Fibroblast of skin of back (primary cell): ENCODE data around the gene PDGFRB.

Experiments used
- DNase-seq: peaks from one replicate; pipeline ENCODE4 v3.0.0-alpha.2; 2013

Gene PDGFRB

DNA sequence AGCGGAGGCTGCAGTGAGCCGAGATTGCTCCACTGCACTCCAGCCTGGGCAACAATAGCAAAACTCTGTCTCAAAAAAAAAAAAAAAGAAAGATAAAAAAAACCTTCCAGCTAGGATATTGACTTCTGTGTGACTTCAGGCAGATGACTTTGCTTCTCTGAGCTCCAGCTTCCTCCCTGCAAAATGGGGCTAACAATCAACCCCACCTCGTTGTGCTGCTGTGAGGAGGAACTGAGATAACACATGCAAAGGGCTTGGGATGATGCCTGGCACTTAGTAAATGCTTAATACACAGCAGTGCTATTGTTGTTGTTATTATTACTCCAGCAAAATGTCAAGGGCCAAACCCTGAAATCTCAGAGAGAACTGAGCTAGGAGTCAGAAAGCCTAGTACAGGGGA, 7.4 kb upstream of the PDGFRB start:
- DNase-seq: no peak

DNA sequence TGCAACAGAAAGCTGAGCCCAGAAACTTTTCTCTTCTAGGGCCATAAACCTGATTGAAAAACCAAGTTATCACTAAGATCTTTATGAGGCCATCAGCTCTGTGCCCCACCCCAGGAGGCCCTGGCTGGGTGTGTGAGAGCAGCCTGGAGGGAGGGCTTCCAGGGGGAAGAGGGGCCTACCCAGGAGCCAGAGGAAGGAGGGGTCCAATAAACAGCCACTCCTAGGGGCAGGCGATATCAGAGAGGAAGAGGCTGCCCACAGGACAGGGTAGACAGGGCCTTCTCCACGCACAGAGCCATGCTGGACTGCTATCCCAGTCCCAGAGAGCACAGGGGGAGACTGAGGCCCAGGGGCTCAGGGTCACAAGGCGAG, 6.5 kb upstream of the PDGFRB start:
- DNase-seq: no peak

DNA sequence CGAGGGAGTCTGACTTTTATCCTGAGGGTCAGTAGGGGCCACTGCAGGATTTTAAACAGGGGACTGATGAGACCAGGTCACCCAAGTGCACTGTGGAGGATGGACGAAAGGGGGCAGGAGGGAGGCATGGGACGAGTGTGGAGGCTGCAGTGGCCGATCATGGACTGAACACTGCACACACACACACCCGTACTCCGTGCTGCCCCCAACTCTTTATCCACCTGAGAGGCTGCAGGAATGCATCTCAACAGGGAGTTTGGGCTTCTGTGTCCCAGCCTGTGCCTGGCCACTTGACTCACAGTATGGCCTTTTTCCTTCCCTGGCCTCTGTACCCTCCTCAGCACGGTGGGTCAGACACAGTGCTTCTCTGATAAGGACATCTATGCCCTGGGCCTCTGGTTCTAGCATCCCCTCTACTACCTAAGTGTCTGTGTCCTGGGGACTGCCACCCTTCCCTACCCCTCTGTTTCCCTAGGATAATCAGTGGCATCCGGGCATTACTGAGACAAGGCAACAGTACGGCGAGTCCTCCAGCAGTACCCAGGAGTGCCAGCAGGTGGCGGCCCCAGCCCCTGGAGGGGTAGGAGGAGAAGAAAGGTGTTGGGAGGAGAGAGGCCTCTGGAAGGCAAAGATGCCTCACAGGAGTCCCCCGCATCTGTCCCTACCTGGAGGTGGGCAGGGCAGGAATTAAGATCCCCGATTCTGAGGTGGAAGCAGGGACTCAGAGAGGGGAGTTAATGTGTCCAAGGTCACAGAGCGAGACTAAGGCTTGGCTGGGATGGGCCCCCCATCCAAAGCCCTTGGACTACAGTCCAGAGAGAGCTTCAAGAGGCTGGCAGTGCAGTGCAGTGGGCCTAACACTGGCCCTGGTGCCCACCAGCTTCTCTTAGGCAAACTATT, 5.8 kb upstream of the PDGFRB start:
- DNase-seq: peak; percentile 76

DNA sequence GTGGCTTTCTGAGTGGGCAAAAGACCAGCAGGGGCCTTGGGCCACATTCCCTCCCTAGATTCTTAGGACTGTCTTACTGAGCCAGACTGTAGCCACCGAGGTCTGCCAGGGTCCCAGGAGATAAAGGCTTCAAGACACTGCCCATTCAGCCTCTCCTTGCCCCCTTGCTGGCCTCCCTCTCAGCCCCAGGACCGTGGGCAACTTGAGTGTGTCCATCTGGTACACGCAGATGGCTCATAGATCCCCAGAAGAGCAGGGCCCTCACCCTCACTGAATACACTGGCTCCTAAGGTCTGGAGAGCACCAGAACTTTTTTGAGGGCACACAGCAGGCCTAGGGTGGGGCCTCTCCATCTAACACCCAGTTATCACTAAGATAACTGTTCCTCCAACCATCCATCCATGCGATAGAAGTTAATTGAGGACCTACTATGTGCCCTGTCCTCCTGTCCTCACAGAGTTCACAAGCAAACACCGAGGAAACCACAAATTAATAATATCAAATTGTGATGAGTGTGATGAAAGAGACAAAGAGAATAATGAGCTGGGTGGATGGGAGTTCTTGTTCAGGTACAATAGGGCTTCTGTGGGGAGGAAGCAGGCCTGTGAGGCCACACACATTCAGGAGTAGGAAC, 4.9 kb upstream of the PDGFRB start:
- DNase-seq: no peak

DNA sequence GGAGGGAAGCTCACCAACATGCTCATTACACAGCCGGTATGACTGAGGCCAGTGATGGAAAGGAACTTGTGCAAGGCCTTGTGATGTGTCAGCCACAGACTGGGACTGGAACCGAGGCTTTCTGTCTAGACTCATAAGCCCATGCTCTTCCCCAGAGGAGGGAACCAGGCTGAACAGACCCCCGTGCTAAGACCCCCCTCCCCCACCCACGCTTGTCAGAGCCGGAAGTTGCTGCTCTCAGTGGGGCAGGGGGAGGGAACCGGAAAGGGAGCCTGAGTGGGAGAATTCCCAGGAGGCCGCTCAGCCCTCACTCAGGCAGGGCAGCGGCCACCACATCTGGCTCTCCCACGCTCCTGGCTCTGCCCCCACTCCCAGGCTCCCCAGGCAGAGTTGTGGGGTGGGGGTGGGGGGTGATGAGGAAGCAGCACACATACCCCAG, 4.1 kb upstream of the PDGFRB start:
- DNase-seq: peak; percentile 89

DNA sequence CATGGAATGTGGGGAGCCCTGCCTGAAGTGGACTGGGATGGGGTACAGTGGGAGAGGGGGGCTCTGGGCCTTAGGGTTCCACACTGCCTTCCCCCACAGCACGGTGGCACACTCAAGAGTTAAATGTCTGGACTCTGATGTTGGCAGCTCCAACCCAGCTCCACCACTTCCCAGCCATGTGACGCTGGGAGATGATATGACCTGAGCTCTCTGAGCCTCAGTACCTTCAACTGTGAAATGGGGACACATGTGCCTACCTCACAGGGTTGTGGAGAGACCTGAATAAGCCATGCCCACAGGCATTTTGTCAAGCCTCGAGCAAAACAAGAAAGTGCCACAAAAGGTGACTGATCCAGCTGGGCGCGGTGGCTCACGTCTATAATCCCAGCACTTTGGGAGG, 3.4 kb upstream of the PDGFRB start:
- no peak for DNase-seq

DNA sequence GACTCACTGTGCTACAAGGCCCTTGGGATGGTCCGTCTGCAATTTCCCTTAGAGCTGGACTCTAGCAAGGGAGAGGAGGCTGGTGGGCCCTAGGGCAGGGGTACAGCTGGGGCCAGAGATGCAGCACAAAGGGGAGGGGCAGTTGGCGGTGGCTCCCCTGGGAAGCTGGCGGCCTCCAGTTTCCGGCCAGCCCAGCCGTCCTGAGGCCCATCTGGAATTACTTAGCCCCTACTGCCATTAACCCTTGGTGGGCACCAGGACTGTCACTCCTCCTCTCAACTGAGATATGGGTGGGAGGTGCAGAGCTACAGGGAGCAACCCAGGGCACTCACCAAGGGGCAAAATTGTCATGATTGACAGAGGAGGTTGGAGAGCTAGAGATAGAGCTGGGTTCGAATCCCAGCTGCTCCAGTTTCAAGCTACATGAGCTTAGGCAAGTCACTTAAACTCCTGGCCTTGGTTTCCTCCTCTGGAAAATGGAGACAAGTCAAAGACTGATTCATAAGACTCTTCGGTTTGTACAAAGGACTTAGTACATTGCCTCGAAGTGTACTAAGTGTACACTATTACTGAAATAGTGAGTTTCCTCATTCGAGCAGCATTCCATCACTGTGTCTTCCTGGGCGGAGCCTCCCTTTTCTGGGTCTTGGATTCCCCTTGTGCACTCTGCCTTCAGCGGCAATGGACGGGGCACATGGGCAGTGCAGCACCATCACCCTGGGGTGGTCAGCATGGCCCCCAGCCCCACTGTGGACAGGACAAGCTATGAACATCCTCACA, 2.7 kb upstream of the PDGFRB start:
- DNase-seq: peak; percentile 82

DNA sequence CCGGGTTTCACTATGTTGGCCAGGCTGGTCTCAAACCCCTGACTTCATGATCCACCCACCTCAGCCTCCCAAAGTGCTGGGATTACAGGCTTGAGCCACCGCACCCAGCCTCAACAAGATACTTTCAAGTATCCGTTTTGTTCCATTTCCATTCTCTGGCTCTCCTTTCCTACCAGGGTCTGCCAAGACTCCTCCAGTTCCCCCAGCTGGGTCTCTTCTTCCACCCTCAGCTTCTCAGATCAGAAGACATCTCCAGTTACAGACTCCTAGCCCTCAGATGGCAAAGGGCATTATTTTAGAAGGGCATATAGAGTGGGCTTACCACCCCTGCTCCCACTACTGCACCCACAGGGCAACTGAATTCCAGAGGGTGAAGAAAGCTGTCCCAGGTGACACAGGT, 1.5 kb upstream of the PDGFRB start:
- no peak for DNase-seq

DNA sequence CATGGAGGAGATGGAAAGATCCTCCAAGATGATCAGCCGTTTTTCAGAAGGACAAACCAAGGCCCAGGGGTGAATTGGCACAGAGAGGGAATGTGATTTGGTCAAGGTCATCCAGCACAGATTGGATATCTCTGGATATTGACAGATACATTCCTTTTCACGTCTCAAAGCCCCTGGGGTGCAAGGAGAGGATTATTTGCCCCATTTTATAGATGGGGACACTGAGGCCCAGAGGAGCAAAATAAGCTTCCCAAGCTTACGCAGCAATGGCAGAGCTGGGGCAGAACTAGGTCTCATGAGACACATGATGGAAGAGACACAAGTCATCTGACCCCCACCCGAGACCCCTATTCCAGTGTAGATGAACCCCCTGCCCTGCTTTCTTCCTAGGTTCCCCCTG, 895 bp upstream of the PDGFRB start:
- no peak for DNase-seq

DNA sequence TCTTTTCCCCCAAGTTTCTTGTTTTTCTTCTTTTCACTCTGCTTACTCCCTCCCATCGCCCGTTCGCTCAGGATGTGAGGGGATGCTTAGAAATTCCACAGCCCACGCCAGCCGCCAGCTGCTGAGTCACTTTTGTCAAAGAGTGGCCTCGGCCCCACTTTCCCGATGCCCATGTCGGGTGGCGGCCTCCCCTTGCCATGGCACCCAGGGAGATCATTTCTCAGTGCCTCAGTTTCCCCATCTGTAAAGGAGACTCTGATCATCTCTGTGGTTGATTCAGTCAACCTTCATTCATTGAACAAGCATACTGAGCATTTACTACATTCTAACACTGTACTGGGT, 353 bp upstream of the PDGFRB start:
- no peak for DNase-seq

DNA sequence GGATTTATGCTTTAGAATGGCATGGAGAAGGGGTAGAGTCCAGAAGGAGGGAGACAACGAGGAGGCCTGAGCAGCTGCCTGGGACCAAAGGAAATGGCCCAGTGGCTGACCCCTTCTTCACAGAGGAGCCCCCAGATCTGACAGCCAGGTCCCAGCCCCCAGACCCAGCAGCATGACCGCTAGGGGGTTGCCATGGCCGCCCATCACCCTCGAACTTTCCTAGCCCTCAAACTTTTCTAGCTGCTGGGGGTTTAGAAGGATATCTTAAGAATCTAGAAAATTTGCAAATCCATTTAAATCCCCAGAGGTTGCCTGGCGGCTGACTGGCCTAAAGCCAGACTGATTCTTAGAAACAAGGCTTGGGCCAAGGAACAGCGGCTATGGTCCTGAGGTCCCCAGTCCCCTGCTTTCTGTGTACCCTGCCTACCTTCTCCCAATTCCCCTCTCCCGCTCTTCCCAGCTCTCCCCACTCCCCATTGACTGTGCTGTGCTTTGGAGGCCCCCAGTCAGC, 972 bp downstream of the PDGFRB start:
- DNase-seq: no peak

DNA sequence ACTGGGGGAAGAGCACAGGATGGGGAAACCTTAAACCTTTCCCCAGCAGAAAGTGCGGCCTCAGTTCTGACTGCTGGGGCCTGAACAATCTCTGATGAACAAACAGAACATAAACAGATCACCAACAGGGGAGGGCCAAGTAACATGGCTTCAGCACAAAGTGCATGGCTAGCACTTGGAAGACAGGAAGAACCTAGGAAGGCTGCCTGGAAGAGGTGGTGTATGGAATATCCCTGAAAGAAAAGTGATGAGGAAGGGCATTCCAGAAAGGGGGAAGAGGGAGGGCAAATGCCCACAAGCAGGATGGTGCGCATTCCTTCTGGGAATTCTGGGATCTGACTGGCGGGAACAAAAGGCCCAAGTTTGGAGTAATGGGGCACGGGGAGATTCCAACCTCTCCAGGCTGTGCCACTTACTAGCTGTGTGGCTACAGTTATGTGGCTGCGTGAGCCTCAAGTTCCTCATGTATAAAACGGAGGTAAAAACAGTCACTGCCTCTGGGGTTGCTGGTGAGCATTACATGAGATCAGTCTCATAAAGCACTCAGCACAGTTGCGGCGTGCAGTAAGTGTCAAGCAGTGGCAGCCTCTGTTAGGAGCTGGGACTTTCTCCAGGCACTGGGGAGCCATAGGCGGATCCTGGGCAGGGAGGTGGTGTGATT, 1.6 kb downstream of the PDGFRB start:
- peak; percentile 79 for DNase-seq

DNA sequence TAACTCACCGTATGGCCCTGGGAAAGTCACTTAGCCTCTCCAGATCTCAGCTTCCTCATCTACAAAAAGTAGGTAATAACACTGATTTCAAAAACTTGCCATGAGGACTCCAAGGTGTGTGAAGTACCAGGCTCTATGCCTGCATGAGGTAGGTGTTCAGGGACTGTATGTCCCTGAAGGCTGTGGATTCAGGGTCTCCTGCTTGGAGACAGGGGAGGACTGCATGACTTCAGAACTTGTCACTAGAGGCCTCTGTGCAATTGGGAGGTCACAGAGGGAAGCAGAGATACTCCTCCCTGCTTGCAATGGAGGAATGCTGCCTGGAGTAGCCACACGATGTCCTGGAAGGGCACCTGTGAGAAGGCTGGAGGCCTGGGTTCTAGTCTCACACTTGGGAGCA, 2.2 kb downstream of the PDGFRB start:
- DNase-seq: no peak

DNA sequence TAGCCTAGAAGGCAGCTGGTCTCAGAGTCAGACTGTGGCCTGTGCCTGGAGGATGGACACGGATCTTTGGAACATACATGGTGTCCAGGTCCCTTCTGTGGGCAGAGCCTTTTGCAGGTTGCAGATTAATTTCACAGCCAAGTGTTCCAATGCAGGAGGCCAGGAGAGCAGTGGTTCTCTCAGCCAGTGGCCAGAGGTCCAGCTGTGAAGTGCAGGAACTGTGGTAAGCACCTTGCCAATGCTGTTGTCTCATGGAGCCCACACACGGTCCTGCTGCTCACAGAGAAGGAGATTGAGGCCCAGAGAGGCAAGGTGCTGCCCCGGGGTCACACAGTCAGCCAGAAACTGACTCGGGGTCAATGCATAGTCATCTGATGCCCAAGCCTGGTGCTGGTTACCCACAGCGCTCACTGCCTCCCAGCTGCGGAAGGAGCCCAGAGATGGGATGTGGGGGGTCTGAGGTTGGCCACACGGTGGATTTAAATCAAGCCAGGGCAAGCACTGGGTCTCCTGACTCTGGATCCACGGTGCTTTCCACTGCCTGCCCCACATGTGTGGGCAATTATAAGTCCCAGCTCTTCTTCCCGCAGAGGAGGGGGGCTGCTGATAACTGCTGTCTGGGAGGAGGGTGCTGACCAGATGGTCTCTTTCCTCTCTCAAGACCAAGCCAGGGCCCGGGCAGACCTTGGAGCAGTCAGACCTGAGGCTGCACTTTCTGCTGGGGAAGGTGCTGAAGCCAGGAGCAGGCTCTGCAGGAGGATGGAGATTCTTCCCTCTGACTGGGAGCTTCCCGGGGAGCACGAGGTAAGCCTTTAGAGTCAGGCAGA, 2.8 kb downstream of the PDGFRB start:
- no peak for DNase-seq

DNA sequence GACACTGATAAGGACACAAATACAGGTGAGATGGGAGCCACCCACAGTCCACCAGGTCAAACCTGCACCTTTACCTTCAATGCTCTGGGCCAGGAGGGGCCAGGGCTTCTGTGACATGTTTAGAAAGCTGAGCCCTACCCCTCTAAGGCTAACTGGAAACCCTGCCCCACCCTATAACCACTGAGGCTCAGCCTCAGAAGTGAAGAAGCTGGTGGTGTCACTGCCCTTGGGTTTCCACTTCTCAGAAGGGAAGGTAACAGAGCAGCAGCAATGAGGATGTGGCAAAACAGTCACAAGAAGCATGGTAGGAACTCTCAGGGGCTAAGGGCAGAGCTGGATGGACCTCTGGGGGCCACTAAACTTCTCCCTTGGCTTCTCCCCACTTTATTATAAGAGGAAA, 6.0 kb downstream of the PDGFRB start:
- DNase-seq: no peak

DNA sequence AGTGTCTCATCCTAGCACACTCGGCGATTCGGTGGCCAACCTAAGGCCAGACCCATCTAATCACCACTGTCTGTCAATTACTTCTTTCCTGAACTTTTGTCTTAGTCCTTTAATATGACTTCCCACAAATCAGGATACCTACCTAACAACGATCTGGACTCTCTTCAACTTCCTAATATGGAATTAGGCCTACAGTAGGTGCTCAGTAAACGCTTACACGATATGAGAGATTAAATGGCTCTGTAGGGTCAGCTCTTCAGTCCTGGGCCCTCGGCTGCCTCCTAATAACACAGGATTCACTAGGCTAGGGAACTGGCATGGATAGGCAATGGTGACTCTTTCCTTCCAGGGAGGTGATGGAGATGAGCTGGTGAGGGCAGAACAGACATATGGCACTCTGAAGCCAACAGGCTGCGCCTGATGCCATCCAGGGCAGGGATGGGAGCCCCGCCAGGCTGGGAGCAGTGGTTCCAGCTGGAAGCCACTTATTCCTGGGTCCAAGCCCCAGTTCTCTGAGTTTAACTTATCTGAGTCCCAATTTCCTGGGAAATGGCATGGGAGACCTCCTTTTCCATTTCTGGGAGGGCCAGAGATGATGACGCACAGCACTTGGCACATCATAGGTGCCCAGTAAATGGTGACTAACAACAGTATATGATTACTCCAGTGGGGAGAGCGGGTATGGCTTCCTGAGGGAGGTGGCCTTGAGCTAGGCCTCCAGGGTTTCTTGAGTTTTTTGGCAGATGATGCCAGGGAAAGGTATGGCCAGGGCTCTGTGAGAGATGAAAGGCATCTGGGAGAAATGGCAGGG, 7.3 kb downstream of the PDGFRB start:
- DNase-seq: no peak

DNA sequence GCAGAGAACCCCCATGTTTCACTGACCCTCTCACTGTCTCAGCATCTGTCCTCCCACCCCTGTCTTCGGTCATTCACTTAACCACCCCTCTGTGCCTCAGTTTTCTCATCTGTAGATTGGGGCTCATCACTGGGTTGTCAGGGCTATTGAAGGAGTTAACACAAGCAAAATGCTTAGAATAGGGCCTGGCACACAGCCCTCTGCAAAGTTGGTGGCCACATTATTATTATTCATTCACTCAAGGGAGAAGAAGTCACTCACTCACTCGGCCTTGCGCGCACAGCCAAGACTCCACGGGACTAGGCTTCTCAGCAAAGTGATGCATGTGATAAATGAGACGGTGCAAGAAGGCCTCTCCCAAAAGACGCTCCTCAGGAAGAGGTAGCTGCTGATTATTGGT, 8.0 kb downstream of the PDGFRB start:
- no peak for DNase-seq

DNA sequence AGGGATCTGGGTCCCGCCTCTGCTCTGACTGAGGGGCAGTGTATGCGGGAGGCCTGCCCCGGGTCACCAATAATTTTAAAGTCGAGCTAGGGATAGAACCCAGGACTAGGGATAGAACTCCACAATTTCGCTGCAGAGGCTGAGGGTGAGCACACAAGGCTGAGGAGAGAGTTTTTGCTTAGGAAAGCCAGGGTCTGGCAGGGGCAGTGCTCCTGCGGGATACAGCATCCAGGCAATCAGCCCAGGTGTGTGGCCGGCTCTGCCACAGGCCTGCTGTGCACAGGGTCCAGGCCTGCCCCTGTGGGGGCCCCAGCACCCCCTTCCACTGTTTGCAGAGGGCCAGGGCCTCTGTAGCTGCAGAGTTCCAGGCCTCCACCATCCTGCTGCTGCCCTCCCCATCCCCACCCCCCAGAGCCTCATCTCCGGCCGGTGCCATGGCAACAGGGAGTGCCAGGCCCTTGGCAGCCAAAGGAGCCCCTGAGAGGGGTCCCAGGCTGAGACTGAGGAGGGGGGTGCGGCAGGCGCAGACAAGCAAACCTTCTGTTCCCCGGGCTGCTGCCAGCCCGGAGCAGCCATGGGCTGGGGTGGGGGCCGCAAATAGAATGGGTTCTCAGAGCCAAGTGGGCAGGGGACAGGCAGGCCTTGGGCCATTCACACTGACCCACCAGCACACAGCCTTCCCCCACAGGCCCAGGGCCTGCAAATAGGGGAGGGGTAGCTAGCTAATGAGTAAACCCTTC, 8.6 kb downstream of the PDGFRB start:
- DNase-seq: no peak

DNA sequence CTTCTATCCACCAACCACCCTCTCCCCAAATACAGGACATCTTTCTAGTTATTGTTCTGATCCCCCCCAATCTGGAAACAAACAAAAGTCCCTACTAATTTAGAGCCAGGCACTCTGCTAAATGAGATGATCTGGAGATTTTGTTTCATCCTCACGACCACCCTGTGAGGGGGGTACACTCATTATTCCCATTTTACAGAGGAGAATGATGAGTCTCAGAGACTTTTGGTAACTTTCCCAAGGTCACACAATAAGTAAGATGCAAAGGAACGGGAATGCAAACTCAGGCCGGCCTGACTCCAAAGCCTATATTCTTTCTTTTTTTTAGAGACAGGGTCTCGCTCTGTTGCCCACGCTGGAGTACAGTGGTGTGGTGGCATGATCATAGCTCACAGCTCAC, 9.4 kb downstream of the PDGFRB start:
- no peak for DNase-seq

DNA sequence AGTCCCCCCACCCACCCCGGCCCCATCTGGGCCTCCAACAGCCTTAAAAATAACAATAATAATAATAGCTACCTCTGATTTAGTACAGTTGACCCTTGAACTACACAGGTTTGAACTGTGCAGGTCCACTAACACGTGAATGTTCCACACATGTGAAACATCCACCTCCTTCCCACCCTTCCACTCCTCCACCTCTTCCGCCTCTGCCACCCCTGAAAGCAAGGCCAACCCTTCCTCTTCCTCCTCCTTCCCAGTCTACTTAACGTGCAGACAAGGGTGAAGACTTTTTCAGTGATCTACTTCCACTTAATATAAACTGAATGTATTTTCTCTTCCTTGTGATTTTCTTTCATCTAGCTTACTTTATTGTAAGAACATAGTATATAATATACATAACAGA, 10.8 kb downstream of the PDGFRB start:
- no peak for DNase-seq
